Neural progenitor cell (in vitro differentiated cells): ENCODE data around the gene ZNF836.

Source experiments
- EZH2 ChIP-seq: fragments of 200-600 bp; sonication (generic); IDR thresholded peaks from 2 replicates; pipeline ENCODE4 v1.6.1; 2017; ENCODE audit warnings: antibody characterized with exemption, mild to moderate bottlenecking, moderate library complexity
- EZH2phosphoT487 ChIP-seq: fragments of 200-600 bp; sonication (generic); IDR thresholded peaks from 2 replicates; pipeline ENCODE4 v1.6.1; 2017; ENCODE audit warnings: antibody characterized with exemption
- TF ChIP-seq, protein P1 (sequence below): fragments of 200-600 bp; sonication (generic); IDR thresholded peaks from 2 replicates; pipeline ENCODE4 v1.5.1; 2017; ENCODE audit warnings: antibody characterized with exemption, mild to moderate bottlenecking

DNA sequence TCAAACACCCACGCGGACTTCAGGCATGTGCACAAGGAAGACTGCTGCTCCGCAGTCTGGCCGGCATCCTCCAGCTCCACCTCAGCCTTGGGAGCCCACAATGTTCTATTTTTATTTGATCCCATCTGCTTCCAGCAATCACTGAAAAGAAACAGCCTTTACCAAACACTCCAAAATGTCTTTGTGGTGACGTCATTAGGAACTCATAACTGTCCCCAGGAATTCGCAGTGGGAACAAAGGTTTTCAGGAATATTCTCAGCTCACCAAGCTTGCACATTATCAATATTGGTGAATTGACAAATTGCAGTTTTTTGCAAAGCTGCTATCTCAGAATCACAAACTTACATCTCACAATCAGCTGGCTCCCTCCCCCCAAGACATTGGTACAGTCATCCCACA lies 60.6 kb downstream of the ZNF836 start:
- TF ChIP-seq EZH2phosphoT487, result no peak
- TF ChIP-seq, protein P1, sequence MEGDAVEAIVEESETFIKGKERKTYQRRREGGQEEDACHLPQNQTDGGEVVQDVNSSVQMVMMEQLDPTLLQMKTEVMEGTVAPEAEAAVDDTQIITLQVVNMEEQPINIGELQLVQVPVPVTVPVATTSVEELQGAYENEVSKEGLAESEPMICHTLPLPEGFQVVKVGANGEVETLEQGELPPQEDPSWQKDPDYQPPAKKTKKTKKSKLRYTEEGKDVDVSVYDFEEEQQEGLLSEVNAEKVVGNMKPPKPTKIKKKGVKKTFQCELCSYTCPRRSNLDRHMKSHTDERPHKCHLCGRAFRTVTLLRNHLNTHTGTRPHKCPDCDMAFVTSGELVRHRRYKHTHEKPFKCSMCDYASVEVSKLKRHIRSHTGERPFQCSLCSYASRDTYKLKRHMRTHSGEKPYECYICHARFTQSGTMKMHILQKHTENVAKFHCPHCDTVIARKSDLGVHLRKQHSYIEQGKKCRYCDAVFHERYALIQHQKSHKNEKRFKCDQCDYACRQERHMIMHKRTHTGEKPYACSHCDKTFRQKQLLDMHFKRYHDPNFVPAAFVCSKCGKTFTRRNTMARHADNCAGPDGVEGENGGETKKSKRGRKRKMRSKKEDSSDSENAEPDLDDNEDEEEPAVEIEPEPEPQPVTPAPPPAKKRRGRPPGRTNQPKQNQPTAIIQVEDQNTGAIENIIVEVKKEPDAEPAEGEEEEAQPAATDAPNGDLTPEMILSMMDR, result no peak
- TF ChIP-seq EZH2, result no peak
